ENCODE data around the gene OTUD3.
A peak's percentile ranks its signal among the peaks of the same experiment; 100 is the strongest.
"Not testable (repeated sequence)": the region's sequence is repeated elsewhere in the genome, so short reads cannot be mapped to it uniquely, and the experiment has no call there.

The OTUD3 gene

DNA sequence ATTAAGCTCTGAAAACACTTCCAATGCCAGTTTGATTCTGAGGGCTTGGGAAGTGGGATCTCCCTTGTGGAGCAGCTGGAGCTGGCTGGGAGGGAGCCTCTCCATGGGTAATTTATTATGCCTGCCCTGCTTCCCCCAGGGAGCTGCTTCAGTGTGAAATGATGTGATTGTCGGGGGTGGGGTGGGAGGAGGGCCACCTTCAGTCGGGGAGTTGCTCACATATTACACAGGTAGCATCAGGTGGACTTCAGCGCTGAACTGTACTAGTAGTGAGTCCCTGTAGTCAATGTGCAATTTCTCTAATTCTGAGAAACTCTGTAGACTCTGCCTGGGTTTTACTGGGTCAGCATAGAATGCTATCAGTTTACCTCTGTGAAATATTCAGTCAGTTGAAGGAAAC, 28.5 kb downstream of the OTUD3 start:
- DNase-seq (ENCODE audit: low read depth in 2 of 2) = no peak

DNA sequence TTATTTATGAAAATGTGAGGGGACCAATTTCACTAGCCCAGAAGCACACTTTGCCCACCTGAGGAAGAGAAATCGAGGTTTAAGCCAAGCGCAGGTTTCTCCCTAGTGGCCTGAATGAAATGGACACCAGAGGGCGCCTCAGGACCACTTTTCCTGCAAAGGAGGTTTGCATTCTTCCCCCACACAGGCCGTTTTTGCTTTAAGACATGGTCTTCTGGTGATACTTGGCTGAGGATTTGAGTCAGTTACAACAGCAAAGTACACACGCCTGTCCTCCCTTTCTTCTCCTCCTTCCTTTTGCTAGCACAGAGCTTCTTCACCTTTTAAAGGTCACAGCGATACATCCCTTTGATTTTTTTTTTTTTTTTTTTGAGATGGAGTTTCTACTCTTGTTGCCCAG, 35.9 kb downstream of the OTUD3 start:
- DNase-seq (ENCODE audit: low read depth in 2 of 2) = peak; percentile 53 to 60

DNA sequence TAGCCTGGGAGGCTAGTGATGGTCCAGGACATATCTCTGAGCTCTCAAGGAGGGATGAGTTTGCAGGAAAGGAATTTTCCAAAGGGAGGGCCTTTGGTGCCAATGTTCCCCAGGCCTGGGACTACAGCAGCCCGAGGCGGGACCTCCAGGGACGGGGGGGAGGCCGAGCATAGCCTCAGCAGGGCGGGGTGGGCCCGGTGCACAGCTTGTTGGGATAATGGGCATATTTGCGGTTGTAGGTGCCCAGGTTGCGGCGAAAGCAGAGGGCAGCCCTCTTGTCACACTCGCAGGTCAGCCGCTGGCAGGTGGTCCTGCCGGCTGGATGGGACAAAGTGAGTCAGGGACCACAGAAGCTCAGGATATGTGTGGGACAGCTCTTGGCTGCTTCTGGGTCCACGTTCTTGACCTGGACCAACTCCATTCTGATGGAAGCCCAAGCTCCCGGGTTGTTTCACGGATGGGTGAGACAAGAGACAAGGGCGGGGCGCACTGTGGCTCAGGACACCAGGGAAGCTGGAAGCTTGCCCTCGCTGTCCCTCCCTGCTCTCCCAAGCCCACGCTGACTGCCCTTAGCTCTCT, 38.0 kb downstream of the OTUD3 start:
- DNase-seq (ENCODE audit: low read depth in 2 of 2) = no peak

DNA sequence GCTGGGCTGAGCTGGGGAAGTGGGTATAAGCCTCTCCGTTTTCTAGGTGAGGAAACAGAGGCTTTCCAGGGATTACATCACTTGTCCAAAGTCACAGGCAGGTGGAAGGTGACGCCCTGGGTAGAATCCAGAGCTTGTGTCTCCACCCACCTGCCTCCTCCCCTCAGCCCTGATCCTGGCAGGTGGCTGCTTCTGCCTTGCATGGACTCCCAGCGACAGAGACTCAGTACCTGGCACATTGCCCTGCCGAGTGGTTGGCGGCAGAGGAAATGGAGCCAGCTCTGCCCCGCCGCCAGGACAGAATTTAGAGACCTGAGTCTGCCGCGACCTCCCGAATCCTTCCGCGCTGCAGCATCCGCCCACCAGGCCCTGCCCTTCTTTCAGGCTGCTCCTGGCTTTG, 39.1 kb downstream of the OTUD3 start:
- DNase-seq (ENCODE audit: low read depth in 2 of 2) = no peak

DNA sequence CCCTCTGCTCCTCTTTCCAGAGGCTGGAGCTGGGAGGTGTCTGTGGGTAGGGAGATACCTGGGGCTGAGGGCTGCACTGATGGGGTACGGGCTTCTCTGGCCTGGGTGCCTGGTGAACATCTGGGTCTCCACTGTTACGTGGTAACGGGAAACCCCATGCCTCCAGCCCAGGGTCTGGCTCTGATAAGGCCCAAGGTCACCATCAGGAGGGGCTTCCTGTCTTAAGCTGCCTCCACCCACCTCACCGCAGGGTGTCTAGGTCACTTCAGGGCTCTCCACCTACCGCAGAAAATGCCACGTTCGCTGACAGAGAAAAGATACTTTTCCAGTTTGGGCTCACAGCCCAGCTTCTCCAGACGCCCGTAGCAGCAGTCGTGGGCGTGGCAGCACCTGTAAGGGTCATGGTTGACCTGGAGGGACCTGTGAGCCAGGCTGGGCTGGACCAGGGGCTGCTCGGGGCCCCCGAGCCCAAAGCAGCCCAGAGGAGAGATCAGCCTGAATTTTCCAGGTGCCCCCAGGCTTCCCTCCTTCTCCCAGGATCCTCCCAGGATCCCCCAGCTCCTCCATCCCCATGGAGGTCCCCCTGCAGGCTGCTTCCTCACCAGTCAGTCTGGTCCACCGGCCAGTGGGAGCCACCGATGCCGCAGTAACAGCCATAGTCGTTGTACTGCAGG, 40.0 kb downstream of the OTUD3 start:
- DNase-seq (ENCODE audit: low read depth in 2 of 2) = no peak

DNA sequence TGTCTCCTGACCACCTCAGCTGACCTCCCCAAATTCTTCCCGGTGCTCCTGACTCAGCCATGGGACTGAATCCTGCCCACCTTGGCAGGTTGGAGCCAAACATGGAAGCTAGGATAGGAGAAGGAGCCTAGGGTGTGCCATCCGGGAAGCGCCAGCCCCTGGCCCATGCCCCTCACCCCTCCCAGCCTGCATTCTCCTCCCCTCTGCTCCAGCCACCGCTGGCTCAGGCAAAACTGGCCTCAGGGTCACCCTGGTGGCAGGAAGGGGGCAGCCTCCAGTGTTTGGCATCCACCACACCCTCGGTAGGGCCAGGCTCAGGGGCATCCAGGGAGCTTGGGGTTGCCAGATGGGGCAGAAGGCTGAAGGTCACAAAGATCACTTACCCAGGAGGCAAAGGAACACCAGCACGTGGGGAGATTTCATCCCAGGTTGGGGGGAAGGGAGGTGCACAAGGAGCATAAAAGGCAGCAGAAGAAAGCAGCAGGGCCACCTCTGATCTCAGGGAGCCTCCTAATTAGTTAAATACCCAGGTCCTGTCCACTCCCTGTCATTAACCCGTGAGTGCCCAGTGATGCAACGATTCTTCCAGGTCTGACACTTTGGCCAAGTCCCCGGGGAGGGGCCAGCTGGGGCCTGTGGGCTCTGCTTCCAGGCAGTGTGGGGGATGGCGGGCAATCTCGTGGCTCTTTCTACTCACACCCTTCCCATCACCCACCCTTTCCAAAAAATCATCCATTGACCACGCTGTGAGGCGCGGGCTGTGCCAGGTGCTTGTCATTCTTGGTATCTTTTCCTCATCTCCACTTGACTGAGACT, 41.1 kb downstream of the OTUD3 start, which contains the start of gene PLA2G2E:
Gene PLA2G2E (minus strand): TSS at position 481 of the 816 bp plus-strand sequence. CDS start 58 bp downstream, at position 423.
- no peak for DNase-seq (ENCODE audit: low read depth in 2 of 2)

DNA sequence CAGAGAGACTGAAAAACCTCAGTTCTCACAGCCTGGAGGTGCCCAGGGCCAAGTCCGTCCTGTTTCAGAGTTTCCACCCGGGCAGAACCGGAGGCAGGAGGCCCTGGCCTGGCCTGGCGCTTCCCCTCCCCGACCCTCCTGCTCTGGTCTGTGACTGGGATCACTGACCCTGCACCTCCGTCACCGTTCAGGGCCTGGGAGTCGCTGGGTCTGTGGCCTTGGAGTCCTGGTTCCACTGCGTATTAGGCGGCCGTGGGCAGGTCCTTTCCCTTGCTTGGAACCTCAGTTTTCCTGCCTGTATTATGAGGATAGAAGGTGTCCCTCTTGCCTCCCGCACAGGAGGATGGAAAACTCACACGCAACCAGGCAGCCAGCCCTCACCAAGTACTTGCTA, 41.8 kb downstream of the OTUD3 start:
- DNase-seq (ENCODE audit: low read depth in 2 of 2) = no peak

DNA sequence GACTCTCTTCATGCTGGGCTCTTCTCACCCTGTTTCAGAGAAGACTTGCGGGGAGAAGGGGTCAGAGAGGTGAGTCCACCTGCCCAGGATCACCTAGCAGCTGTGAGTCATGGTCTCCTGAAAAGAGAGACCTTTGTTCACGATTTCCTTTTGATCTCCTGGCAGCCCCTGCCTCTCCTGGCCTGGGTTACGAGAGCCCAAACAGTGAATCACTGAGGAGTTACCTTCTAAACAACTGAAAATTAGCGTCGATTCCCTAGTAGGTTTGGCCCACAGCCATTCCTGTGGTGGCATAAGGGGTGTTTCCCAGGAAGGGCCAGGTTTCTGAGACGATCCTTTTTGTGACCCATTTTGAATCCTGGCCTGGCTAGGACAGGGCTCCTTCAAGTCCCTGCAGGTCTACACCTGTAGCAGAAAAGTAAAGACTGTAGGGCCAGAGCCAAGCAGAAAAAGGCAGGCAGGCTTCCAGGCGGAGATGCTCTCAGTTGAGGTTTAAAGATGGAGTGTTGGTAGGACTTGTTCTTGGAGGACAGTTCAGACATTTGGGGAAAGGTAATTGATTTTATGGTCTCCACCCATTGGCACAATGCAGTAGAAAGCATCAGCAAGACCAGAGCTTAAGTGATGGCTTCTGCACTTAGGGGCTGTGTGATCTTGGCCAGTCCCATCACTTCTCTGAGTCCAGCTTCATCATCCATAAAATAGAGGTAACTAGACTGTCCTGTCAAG, 43.3 kb downstream of the OTUD3 start:
- no peak for DNase-seq (ENCODE audit: low read depth in 2 of 2)

DNA sequence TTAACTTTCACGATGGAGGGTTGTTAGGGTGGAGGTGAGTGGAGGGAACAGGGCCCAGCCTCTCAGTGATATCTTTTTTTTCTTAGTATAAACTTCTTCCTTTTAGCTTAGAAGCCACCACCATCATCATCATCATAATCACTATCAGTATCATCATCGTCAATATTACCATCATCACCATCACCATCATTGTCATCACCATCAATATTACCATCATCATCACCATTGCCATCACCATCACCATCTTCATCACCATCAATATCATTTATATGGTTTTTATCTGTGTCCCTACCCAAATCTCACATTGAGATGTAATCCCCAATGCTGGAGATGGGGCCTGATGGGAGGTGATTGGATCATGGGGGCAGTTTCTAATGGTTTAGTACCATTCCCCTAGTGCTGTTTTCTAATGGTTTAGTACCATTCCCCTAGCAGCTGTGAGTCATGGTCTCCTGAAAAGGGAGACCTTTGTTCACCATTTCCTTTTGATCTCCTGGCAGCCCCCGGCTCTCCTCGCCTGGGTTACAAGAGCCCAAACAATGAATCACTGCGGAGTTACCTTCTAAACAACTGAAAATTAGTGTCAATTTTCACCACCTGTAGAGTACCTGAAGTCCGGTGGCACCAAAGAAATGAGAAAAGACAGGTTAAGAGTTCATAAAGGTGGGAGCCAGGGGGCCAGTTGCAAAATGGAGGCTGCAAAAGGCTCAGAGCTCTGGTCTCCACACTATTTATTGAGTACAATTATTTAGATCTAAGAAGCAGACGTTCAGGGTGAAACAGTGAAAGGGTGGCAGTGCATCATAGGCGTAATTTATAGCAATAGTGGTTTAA, 44.3 kb downstream of the OTUD3 start:
- no peak for DNase-seq (ENCODE audit: low read depth in 2 of 2)

DNA sequence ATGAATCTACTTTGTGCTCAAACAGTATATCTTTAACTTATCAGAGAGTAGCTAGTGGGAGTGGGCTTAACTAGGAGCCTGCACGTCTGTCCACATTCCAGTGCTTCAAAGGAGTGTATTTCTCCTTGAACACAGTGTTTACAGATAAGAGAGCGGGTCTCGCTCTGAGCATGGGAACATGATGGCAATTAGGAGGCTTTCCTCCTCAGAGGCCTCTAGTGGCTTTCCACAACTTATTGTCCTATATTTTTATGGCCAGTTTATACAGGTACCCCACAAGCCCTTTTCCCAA, 44.9 kb downstream of the OTUD3 start:
- not testable (repeated sequence) for DNase-seq (ENCODE audit: low read depth in 2 of 2)

DNA sequence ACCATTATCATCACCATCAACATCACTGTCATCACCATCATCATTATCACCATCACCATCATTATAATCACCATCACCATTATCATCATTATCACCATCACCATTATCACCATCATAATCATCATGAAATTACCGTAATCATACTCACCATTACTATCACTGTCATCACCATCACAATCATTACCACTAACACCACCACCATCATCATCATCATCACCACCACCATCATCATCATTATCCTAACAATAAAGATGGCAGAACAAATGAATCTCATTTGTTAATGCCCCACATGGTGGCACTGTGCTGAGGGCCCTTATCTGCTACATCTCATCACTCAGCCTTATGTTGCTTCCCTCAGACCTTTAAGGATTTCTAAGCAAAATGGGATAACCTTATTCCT, 50.7 kb downstream of the OTUD3 start:
- DNase-seq (ENCODE audit: low read depth in 2 of 2) = no peak

DNA sequence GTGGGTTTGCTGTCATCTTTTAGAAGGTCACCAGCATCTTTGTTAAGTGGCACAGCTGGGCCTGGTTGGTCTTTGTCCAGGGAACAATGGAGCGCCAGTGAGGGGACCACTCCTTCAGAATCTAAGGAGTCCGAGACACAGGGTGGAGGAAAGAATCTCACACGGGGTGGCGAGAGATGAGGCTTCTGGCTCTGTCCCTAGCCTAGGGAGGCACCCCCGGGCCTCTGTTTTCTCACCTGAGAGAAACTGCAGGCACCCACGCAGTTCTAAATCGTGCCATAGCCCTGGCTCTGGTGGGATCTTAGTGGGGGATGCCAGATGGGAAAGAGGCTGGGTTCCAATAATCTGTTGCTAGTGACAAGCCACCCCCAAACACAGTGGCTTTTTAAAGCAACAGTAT, 52.1 kb downstream of the OTUD3 start:
- DNase-seq (ENCODE audit: low read depth in 2 of 2) = no peak

DNA sequence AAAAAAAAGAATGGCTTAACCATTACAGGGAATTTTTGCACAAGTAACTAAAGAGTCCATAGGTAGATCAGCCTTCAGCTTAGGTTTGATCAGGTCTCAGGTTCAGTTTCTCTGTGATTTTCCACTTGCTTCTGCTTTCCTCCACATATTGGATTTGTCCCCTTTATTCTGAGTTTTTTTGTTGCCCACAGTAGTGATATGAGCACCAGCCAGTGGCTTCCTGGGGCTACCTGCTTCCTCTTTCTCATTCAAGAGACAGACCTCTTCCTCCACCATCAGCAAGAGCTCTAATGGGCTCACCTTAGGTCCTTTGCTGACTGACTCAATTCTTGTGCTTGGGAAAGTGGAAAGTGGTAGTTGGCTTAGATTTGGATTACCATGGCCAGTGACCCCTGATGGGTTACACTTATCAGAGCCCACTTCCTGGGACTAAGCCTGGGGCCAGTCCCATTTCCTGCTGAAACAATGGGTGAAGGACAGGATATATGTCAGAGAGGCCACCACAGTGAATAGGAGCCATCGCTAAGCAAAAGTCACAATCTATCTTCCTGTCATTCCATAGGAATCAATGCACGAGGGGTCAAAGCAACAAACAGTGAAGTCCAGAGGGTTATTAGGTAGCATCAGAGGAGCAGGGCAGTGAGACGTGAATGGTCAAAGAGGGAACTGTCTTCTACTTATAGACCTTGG, 54.0 kb downstream of the OTUD3 start:
- no peak for DNase-seq (ENCODE audit: low read depth in 2 of 2)

DNA sequence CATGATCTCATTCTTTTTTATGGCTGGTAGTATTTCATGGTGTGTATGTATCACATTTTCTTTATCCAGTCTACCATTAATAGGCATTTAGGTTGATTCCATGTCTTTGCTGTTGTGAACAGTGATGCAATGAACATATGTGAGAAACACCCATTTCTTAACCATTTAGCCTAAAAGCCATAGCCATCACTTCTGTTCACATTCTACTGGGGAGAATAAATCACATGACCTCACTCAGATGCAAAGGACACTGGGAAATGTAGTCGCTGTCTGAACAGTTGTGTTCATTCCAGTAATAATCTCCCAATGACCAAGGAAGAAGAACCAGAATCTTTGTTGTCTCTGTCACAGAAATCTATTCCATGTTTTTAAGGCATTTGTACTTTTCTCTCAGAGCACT, 56.3 kb downstream of the OTUD3 start:
- no peak for DNase-seq (ENCODE audit: low read depth in 2 of 2)

DNA sequence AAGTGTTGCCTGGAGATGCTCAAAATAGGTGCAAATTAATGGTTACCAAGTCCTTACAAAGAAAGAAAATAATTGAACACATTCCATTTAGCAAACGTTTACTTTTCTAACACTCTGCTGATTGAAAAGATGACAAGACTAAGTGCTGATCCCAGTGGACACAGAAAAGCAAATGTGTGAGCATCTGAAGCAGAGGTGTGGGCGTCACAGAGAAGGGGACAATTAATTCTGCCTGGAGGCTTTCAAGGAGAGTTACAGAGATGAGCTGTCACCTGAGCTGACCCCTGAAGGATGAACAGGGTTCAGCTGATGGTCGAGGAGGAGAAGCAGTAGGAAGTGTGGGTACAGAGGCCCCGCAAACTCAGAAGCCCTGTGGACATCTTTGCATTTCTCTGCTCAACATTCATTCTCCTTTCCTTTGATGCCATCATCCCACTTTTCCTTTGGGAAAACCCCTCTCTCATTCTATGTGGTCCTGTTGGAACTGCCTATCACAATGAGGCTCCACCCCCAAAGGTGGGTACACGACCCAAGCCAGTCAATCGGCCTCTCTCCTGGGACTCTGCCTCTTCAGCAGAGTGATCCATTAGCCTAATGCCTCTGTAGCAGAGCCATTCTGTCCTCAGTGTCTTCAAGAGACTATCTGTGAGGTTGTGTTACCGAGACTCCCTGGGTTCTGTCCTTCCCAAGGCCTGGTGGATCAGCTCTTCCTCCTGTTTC, 58.5 kb downstream of the OTUD3 start:
- no peak for DNase-seq (ENCODE audit: low read depth in 2 of 2)

DNA sequence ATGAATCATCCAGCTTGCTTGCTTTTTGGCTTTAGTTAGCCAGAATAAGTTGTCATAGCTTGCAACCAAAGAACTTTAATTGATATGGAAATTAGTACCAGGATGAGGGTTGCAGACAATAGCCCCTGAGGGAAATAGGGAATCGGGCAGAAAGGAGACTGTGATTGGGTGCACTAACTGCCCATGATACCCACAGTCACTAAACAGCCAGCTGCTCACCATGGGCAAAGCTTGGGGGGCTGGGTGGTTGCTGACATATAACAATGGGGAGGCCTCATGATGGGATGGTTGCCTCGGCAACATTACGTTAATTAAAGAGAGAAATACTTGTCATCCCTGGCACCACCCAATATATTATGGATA, 59.0 kb downstream of the OTUD3 start:
- DNase-seq (ENCODE audit: low read depth in 2 of 2) = no peak

DNA sequence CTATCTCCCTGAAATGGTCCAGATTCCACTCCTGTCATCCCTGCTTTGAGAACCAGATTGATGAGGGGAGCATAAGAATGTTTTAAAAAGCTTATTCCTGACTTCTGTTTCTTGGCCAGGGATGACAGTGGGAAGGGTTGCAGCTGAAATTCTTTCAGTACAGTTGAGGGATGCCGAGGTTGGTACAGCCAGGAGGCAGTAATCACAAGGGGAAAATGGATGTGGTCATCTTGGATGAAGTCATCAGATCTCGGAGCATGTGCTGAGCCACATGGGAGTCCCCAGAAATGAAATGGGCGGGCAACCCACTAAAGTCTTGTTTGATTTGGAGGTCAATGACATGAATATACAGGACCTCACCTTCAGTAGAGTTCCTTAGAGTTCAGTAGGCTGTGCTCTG, 59.9 kb downstream of the OTUD3 start:
- no peak for DNase-seq (ENCODE audit: low read depth in 2 of 2)

DNA sequence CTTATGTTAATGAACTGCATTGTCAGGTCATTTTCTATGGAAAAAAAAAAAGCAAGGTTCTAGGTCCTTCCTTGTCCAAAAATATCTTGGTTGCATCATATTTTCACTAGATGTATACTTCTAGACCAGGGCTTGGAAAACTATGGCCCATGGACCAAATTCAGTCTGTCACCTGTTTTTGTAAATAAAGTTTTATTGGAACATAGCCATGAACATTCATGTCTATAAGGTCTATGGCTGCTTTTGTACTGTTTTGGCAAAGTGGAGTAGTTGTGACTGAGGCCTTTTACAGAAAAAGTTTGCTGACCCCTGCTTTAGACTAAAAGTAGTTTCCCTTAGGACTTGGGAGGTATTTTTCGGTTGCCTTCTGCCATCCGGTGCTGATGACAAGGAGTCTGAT, 60.5 kb downstream of the OTUD3 start:
- no peak for DNase-seq (ENCODE audit: low read depth in 2 of 2)

DNA sequence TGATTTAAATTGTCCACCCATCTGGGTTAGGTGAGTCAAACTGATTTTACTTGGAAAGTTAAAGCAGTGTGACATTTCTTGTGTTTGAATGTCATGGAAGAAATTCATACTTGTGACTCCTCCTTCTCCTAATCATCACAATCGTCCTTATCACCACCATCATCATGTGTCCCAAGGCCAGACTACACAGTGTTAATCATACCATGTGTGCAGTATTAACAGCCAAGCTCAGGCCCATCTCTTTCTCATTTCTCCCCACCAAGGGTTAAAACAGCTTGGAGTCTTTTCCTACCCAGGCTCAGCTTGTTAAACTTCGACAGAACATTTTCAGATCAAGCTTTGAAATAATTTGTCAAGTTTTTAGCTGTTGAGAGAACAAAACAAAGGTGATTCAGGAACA, 63.7 kb downstream of the OTUD3 start:
- no peak for DNase-seq (ENCODE audit: low read depth in 2 of 2)

DNA sequence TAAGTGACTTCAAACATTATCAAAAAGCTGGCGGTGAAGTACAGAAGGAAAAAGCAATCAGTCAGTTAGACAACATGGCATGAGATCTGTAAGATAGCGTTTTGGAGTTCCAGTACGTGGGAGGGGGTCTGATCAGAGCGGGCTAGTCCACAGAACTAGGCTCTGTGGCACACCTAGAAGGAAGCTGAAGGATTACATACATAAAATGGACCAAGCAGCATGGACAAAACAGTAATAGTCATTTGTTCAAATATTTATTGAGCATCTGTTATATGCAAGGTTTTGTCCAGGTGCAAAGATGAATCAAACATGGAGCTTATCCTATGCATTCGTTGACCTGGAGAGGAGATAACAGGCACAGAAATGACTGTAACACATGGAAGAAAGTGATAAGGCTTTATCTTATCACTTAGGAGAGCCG, 64.1 kb downstream of the OTUD3 start:
- no peak for DNase-seq (ENCODE audit: low read depth in 2 of 2)

All from activated CD8-positive, alpha-beta memory T cell treated with anti-CD3 and anti-CD28 coated beads for 4 hours (primary cell).